HG03457 (cell line): ENCODE data around the gene CARM1.
"Not testable (repeated sequence)": the region's sequence is repeated elsewhere in the genome, so short reads cannot be mapped to it uniquely, and the experiment has no call there.

ENCODE experiments used
- ATAC-seq: cut with Tn5 transposase; IDR thresholded peaks from one replicate; pipeline ENCODE4 v1.9.1; 2021; ENCODE audit warnings: moderate number of reproducible peaks; ENCODE audit not compliant: unreplicated experiment

CARM1 gene

GRCh38 chr19:10846500-10847202, 24.7 kb upstream of the CARM1 start:
- ATAC-seq = no peak

DNA sequence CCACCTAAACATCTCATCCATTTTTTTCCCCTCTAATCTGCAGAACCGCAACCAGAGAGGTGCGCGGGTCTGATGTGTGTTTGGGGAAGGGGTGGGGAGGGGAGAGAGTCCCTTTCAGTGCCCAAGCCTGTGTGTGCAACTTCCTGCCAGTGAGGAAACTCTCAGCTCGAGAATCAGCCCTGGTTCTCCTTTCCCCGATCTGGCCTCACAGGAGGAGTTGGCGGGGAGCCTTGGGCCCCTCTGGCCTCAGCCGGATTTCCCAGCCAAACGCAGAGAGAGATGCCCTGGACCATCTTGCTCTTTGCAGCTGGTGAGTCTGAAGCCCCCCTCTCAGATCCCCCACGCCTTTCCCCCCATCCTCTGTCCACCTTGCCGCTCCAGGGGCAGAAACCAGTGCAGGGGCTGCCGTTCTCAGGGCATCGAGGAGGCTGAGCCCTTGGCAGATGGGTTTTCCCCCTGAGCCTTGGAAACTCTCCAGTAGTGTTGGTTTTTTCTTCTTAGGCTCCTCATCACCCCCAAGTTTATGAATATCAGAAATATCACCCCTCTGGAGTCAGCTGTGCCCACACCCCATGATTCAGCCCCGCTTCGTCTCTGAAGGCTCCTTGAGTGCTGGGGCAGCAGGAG, 23.0 kb upstream of the CARM1 start, which contains the start of gene C19orf38:
TSS of gene C19orf38 (plus strand) at position 186 of the 627 bp plus-strand sequence. CDS start at position 280, 94 bp downstream.
- no peak for ATAC-seq

- ATAC-seq = no peak
Observed at GRCh38 chr19:10850631-10851030, 20.7 kb upstream of the CARM1 start.

GRCh38 chr19:10852098-10852800, 19.1 kb upstream of the CARM1 start:
- ATAC-seq = no peak

GRCh38 chr19:10852941-10853340, 18.4 kb upstream of the CARM1 start:
- ATAC-seq = no peak

DNA sequence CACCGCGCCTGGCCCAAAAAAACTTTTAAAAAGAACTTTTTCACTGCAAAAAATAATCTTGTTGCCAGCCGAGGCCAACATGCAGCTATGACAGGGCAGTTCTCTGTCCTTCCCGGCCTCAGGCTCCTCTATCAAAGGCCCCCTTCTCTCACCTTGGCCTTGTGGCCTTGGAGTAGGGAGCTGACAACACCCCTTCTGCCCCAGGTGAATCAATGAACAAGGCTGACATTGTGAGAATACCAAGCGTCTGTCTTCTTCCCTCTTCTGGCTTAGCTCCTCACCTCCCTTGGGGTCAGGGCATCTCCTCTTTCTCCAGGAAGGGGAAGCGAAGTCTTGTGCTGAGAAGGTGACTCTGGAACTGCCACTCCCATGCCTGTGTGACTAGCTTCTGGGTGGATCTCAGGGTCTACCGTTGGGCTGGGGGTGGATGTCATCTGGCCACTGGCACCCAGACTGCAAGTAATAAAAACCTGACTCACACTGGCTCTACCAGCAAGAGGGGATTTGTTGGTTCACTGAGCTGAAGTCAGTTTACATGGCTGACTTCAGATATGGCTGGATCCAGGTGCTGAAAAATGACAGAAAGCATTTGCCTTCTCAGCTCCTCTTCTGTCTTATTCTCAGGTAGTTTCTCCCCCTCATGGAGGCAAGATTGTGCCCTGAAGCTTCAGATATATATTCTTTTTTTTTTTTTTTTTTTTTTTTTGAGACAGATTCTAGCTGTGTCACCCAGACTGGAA, 16.8 kb upstream of the CARM1 start:
- ATAC-seq = no peak

DNA sequence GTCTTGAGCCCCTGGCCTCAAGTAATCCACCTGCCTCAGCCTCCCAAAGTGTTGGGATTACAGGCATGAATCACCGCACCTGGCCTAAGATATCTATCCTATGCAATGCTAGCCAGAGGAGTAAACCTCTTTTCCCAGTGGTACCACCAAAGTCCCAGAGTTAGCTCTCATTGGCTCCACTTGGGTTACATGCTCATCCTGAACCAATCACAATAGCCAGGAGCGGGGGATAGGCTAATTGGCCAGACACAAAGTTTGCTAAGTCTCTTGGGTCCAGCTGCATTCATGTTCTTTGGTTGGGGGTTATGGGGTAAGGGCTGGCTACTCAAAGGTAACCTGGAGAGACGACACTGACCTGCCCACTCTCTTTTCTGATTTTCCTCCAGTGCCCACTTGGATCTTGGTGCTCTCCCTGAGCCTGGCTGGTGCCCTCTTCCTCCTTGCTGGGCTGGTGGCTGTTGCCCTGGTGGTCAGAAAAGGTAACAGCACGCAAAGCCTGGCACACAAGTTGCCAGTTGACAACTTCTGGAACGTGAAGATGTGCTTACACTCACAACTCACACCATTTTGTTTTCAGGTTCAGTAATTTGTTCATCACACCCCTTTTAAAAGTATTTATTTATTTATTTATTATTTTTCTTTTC, 15.4 kb upstream of the CARM1 start:
- no peak for ATAC-seq

- ATAC-seq = not testable (repeated sequence)
Observed at GRCh38 chr19:10856899-10857298, 14.5 kb upstream of the CARM1 start.

DNA sequence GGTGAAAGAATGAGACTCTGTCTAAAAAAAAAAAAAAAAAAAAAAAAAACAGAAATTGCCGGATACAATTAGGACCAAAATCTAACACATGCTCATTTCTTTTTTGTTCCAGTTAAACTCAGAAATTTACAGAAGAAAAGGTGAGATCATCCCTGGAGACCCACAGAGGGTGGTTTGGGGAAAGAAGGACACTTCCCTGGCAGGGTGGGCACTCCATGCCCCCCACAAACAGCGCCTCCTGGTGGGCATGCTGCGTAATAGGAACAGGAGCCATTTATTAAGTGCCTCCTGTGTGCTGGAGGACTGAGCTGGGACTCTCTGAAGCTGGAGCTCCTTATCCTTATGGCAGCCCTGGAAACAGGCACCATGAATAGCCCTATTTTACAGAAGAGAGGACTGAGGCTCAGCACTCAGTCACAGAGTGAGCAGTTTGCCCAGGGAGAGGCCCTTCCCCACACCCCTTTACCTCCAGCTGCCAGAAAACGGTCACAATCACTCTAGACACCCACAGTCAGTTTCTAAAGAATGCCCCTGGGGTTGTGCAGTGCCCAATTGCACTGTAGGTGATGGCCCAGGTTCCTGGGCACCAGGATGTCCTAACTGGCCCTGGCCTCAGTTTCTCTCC, 13.0 kb upstream of the CARM1 start:
- ATAC-seq = no peak

DNA sequence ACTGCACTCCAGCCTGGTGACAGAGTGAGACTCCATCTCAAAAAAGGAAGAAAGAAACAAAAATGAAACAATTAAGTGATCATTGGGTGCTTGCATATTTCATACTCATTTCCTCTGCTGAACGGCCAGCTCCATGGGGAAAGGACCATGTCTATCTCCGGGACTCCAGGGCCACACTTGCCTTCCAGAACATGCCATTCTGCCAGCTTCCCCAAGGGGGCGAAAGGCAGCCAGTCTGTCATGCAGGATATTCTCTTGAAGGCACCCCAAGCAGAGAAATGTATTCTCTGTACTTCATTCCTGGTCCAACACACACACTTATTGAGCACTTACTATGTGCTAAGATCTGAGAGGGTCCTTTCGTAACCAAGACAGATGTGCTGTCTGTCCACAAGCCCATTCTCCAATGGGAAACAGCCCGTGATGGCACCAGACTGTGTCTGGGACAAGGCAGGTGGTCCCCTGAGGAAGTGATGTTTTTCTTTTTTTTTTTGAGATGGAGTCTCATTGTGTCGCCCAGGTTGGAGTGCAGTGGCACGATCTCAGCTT, 10.2 kb upstream of the CARM1 start:
- ATAC-seq = no peak

GRCh38 chr19:10862561-10863106, 8.7 kb upstream of the CARM1 start:
- ATAC-seq = no peak

DNA sequence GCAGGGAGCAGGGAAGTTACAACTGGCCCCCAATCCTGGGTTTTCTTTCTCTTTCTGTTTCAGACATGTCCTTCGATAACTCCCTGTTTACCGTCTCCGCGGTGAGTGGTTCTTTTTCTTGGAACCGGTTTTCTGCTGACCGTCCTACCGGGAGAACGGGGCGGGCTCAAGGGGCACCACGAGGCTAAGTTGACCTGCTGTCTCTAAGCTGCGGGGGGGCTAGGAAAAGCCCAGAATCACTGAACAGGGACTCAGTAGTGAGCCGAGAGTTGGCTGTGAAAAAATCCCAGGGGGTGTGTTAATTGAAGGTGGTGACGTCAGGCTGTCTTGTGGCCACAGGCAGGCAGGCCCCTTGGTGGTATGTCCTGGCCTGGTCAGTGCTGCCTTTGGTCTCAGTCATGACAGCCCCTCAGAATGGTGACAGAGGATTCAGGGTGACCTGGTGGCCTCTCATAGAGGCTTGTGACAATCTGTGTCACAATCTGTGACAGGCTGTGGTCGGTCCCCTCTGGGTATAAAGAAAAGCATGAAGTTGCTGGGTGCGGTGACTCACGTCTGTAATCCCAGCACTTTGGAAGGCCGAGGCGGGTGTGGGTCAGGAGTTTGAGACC, 8.1 kb upstream of the CARM1 start:
- no peak for ATAC-seq

DNA sequence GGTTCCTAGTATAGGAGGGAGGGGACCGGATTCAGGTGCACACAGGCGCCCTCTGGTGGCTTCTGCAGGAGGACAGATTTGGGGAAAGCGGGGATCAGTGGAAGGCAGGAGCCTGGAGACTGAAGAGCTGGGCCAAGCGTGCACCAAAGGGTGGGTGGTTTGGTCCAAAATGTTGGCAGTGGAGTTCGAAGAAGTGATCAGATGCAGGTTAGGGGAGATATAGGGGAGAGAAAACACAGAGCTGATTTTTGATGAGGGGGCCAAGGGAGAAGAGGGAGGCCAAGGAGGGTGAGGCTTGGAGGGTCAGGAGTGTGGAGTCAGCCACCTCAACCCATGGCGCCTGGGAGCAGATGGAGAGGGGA, 6.8 kb upstream of the CARM1 start:
- ATAC-seq = no peak

GRCh38 chr19:10866495-10866894, 4.9 kb upstream of the CARM1 start:
- ATAC-seq = no peak

DNA sequence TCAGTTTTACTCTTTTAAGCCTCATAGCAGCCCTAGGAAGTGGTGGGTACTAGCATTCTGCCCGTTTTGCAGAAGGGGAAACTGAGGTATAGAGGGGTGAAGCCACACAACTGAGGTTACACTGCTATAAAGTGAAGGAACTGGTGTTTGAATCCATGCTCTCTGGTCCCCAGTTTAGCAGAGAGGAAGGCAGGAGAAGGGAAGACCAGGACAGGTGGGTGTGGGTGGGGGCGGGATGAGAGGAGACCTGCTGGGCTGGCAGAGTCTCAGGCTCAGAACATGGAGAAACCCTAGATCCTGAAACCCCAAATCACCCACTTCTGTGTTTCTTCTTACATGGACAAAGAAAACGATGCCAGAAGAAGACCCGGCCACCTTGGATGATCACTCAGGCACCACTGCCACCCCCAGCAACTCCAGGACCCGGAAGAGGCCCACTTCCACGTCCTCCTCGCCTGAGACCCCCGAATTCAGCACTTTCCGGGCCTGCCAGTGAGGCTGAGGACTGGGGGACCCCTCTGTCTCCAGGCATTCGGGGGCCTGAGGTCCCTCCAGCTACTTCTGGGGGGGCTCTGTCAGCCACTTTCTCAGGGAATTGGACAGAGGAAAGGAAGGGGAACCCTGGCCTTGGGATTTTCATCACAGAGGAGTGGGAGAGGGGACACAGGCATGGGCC, 2.3 kb upstream of the CARM1 start:
- no peak for ATAC-seq

DNA sequence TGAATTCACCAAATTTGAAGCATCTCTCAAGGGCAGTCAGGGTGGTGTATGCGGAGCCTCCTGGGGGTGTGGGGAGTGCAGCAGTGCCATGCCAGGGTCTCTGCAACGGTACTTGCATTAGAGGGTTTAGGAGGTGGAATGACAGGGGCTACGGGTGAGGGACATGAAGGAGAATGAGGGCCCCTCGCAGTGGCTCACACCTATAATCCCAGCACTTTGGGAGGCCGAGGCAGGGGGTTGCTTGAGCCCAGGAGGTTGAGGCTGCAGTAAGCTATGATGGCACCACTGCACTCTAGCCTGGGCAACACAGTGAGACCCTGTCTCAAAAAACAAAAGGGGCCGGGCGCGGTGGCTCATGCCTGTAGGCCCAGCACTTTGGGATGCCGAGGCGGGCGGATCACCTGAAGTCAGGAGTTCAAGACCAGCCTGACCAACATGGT, 1.5 kb upstream of the CARM1 start:
- ATAC-seq = not testable (repeated sequence)

- no peak for ATAC-seq
Observed at GRCh38 chr19:10870501-10870954, 825 bp upstream of the CARM1 start.

DNA sequence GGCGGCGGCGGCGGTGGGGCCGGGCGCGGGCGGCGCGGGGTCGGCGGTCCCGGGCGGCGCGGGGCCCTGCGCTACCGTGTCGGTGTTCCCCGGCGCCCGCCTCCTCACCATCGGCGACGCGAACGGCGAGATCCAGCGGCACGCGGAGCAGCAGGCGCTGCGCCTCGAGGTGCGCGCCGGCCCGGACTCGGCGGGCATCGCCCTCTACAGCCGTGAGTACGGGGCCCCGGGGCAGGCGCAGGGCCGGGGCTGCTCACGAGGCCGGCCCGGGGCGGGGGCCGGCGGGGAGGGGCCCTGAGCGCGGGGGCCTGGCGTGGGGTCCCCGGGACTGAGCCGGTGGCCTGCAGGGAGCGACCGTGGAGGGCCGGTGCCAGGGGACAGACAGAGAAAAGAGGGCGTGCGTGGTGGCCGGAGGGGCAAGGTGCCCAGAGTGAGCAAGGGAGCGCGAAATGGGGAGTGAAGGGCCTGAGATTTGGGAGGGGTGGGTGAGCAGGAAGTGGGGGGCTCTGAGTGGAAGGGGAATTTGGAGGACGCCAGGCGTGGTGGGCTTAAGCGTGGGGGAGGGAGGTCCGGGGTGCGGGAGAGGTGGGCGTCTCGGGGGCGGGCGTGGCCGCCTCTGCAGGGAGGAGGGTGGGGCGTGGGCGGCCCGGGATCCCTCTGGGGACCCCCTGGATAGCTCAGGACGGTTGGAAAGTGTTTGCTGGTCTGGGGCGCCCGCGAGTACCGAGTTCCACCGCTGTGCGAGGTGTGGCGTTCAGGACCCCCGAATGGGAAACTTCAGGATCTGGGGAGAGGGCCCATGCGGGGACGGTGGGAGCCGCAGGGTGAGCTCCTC, 575 bp downstream of the CARM1 start:
- peak; percentile 6 for ATAC-seq
